Heart right ventricle (tissue), 16 donors: ENCODE results near the gene TSPAN6. TPM values are rescaled to one million over a fixed set of nuclear protein-coding genes. Genes with fewer than 3 reads are reported as not detected.

ENCODE experiments used
- ATAC-seq, 8 donors: fragments of 200-7000 bp; cut with Tn5 transposase; one replicate each; pipeline ENCODE4 v1.9.1; 2020; ENCODE audit warnings: mild to moderate bottlenecking in 8 of 8, moderate library complexity in 8 of 8, moderate number of reproducible peaks in 1 of 8
- DNase-seq, 2 donors: peaks; one replicate each; pipeline ENCODE4 v3.0.0-alpha.2; 2020
- H3K27ac ChIP-seq, 10 donors: fragments of 200-600 bp; sonication (generic) in 2 of 10; one replicate each; pipeline versions ENCODE4 v1.5.0 to v1.8.0; 2020 to 2022; ENCODE audit warnings: mild to moderate bottlenecking in 3 of 10
- H3K27me3 ChIP-seq, 7 donors: fragments of 200-600 bp; one replicate each; pipeline ENCODE4 v1.8.0; 2021 to 2022; ENCODE audit warnings: mild to moderate bottlenecking in 2 of 7
- H3K36me3 ChIP-seq, 9 donors: fragments of 200-600 bp; sonication (generic) in 1 of 9; one replicate each; pipeline versions ENCODE4 v1.5.0 to v1.8.0; 2020 to 2022; ENCODE audit warnings: mild to moderate bottlenecking in 2 of 9
- H3K4me1 ChIP-seq, 9 donors: fragments of 200-600 bp; sonication (generic) in 1 of 9; one replicate each; pipeline versions ENCODE4 v1.5.0 to v1.8.0; 2020 to 2022; ENCODE audit warnings: mild to moderate bottlenecking in 4 of 9
- H3K4me3 ChIP-seq, 10 donors: fragments of 200-600 bp; sonication (generic) in 2 of 10; one replicate each; pipeline versions ENCODE4 v1.5.0 to v1.8.0; 2020 to 2022; ENCODE audit warnings: mild to moderate bottlenecking in 7 of 10, moderate library complexity in 2 of 10
- H3K9me3 ChIP-seq, 11 donors: fragments of 200-600 bp in 10 of 11; sonication (generic) in 2 of 11; one replicate each; pipeline versions ENCODE4 v1.5.0 to v1.8.0; 2013 to 2022; ENCODE audit warnings: mild to moderate bottlenecking in 2 of 11, control low read depth in 1 of 11, moderate library complexity in 1 of 11
- WGBS, 2 donors: extraction: QIAGEN DNeasy Blood & Tissue Kit; methylation state at CpG; one replicate each; pipeline ENCODE4 v1.1.7; 2013; ENCODE audit warnings: inconsistent platforms in 1 of 2; 5-methylcytosine and 5-hydroxymethylcytosine counted together
- intact Hi-C, 10 donors: fragments of 100-400 bp; cut with DNase I; formaldehyde crosslinking; loops; one replicate each; pipeline versions ENCODE4 v1.11.1 to v1.14.2; 2022
- polyA plus RNA-seq, 2 donors: library from polyadenylated mRNA; stranded (reverse); fragments of 200-250 nt; gene quantifications; one replicate each; pipeline ENCODE4 v1.2.3, GENCODE V29; 2013
- total RNA-seq, 10 donors: library from RNA; stranded (reverse); fragmentation: NEBNext Ultra II Directional in 3 of 10; extraction: Animal tissue kit (Norgen Biotek cat#: 25700) in 3 of 10; gene quantifications; one replicate each; pipeline versions ENCODE4 v1.2.1 to v1.2.4, GENCODE V29; 2021 to 2023
- TF ChIP-seq, protein P1 (sequence below), 9 donors: fragments of 200-600 bp; sonication (generic) in 2 of 9; IDR thresholded peaks; one replicate each; pipeline versions ENCODE4 v1.5.0 to v1.8.0; 2021 to 2022; ENCODE audit warnings: antibody characterized with exemption in 9 of 9, mild to moderate bottlenecking in 5 of 9, moderate library complexity in 1 of 9
- donor health status: Arrhythmogenic right ventricular cardiomyopathy.
- donor health status: ischemic (EF 13 %, LVEDD 7.1; RV severe dilation, severe dysfunction).
- donor health status: healthy with polysubstance abuse.
- donor health status: DM: no; HTN: yes; CAD: no.
- donor health status: DM: no; HTN: no; CAD: no.
- donor health status: ischemic (EF 25% LVEDD 6.9; RV normal size, moderate dysfunction).
- donor health status: ischemic (EF 25% LVEDD 5.7; RV mildly dilated, moderate dysfunction).
- donor health status: healthy.
- donor health status: DM: yes; HTN: yes; CAD: no.
- donor health status: Ischemic cardiomyopathy.
- donor health status: ischemic (EF 35%, LVEDD 5.7; RV mildly dilated, moderate dysfunction).
- donor health status: nonischemic (EF 11% LVEDD 7.7; RV severe dilation, severe dysfunction).
- donor health status: DM: yes; HTN: yes; CAD: no.
- donor health status: PGD.
- donor health status: ischemic (EF 29% LVEDD 5.4; RV normal size, mild dysfunction).
- donor health status: nonischemic (EF 23%, LVEDD 6.1; RV moderate dilation, normal function).

Gene TSPAN6
- total and polyA plus RNA-seq, 12 donors = 3.0 to 8.6 (median 5.5) TPM

DNA sequence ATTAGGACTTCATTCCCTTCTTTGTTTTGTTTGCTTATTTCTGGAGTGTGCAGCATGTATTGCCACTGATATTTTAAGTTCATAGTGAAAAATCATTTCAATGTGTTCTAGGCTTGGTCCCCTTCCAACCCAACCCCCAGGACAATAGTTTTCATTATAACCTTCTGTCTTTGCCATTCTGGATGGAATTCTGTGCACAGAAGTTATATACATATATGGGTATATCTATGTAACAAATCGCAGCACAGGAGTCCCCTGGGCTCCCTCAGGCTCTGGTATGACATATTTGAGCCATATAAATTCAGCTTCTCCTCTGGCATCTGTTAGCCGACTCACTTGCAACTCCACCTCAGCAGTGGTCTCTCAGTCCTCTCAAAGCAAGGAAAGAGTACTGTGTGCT, 52.0 kb downstream of the TSPAN6 start, which contains the start of gene TNMD:
Gene TNMD (plus strand): TSS at position 326 of the 400 bp plus-strand sequence. CDS start 83 bp downstream, outside the sequence.
- intact Hi-C loops = no loop called here
- Histone ChIP-seq H3K4me3 (no peak within 1 kb of the TSS), H3K9me3 (no peaks in the 10 kb centered on the region), H3K27ac (no peak within 1 kb of the TSS), H3K27me3 (peaks cover 0 to 88% (median 0%) of the 10 kb centered on the region in 7 donors), H3K36me3 (no peaks in the 10 kb centered on the region), H3K4me1 (no peaks in the 10 kb centered on the region)
- WGBS, 2 donors = 67 to 71% methylated on average over 2 of the region's 2 CpGs
- TF ChIP-seq, protein P1, sequence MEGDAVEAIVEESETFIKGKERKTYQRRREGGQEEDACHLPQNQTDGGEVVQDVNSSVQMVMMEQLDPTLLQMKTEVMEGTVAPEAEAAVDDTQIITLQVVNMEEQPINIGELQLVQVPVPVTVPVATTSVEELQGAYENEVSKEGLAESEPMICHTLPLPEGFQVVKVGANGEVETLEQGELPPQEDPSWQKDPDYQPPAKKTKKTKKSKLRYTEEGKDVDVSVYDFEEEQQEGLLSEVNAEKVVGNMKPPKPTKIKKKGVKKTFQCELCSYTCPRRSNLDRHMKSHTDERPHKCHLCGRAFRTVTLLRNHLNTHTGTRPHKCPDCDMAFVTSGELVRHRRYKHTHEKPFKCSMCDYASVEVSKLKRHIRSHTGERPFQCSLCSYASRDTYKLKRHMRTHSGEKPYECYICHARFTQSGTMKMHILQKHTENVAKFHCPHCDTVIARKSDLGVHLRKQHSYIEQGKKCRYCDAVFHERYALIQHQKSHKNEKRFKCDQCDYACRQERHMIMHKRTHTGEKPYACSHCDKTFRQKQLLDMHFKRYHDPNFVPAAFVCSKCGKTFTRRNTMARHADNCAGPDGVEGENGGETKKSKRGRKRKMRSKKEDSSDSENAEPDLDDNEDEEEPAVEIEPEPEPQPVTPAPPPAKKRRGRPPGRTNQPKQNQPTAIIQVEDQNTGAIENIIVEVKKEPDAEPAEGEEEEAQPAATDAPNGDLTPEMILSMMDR (IDR thresholded peaks at IDR 0.05) = no peak
- ATAC-seq (no peak), DNase-seq (no peak)

Other genes with a start within 250 kb of the TSPAN6 start
- 1 to 10 TPM in 3 of 10 donors, under 1 TPM in 7; 0.15 to 1.8 (median 0.67) TPM for gene PCDH19, start 226.5 kb downstream of the TSPAN6 start, total RNA-seq
- gene PCDH19, start 226.5 kb downstream of the TSPAN6 start, polyA plus RNA-seq = under 1 TPM; 0.16 to 0.29 TPM
- 1 to 10 TPM in 3 of 10 donors, under 1 TPM in 4, not detected in 3; 0.18 to 1.6 (median 0.75) TPM for gene TNMD, start 51.9 kb downstream of the TSPAN6 start, total RNA-seq
- gene TNMD, start 51.9 kb downstream of the TSPAN6 start, polyA plus RNA-seq = under 1 TPM; 0.10 to 0.44 TPM
- gene SRPX2, start 7.4 kb upstream of the TSPAN6 start, total RNA-seq = 10 to 100 TPM in 3 of 10 donors, 1 to 10 TPM in 7; 4.2 to 27.5 (median 6.9) TPM
- 10 to 100 TPM in 1 of 2 donors, 1 to 10 TPM in 1; 5.2 to 11.4 TPM for gene SRPX2, start 7.4 kb upstream of the TSPAN6 start, polyA plus RNA-seq
- gene SYTL4, start 95.3 kb upstream of the TSPAN6 start, total RNA-seq = 1 to 10 TPM in 9 of 10 donors, under 1 TPM in 1; 0.95 to 4.0 (median 2.0) TPM
- gene SYTL4, start 95.3 kb upstream of the TSPAN6 start, polyA plus RNA-seq = 1 to 10 TPM; 2.1 to 3.1 TPM
- 10 to 100 TPM in 1 of 10 donors, 1 to 10 TPM in 9; 5.7 to 10.7 (median 8.0) TPM for gene CSTF2, start 183.6 kb upstream of the TSPAN6 start, total RNA-seq
- 1 to 10 TPM; 1.8 to 8.9 TPM for gene CSTF2, start 183.6 kb upstream of the TSPAN6 start, polyA plus RNA-seq
- gene NOX1, start 237.6 kb upstream of the TSPAN6 start, total RNA-seq = not detected
- gene NOX1, start 237.6 kb upstream of the TSPAN6 start, polyA plus RNA-seq = not detected